LNCAP (cell line): ENCODE results near the gene TBCD.

Experiments
- TF ChIP-seq, protein P1 (sequence below): fragments of 450-650 bp; IDR thresholded peaks from 2 replicates; pipeline ENCODE4 v1.5.1; 2017; ENCODE audit warnings: mild to moderate bottlenecking

The TBCD gene

DNA sequence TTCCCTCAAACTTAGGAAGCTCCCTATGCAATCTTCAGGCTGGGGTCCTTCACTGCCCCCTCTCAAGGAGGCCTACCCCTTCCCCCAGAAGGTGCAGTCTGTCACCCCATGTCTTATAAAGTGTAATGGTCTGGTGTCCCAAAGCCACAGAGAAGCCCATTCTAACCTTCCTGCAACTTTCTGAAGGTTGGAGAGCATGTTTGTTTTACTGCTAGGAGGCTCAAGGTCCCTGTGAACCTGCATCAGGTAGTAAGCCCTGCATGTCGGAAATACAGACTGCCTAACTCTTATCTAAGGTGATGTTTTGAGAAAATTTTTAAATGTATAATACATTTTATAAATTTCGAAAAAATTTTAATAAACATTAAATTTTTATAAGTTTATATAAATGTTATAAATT lies 69.7 kb downstream of the TBCD start:
- TF ChIP-seq, protein P1, sequence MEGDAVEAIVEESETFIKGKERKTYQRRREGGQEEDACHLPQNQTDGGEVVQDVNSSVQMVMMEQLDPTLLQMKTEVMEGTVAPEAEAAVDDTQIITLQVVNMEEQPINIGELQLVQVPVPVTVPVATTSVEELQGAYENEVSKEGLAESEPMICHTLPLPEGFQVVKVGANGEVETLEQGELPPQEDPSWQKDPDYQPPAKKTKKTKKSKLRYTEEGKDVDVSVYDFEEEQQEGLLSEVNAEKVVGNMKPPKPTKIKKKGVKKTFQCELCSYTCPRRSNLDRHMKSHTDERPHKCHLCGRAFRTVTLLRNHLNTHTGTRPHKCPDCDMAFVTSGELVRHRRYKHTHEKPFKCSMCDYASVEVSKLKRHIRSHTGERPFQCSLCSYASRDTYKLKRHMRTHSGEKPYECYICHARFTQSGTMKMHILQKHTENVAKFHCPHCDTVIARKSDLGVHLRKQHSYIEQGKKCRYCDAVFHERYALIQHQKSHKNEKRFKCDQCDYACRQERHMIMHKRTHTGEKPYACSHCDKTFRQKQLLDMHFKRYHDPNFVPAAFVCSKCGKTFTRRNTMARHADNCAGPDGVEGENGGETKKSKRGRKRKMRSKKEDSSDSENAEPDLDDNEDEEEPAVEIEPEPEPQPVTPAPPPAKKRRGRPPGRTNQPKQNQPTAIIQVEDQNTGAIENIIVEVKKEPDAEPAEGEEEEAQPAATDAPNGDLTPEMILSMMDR: no peak

GRCh38 chr17:82822281-82822680 lies 70.4 kb downstream of the TBCD start:
- TF ChIP-seq, protein P1: no peak

- TF ChIP-seq, protein P1: peak; percentile 20; the same call in 1 of the 2 replicates
Observed at GRCh38 chr17:82823004-82823403, 71.1 kb downstream of the TBCD start.

DNA sequence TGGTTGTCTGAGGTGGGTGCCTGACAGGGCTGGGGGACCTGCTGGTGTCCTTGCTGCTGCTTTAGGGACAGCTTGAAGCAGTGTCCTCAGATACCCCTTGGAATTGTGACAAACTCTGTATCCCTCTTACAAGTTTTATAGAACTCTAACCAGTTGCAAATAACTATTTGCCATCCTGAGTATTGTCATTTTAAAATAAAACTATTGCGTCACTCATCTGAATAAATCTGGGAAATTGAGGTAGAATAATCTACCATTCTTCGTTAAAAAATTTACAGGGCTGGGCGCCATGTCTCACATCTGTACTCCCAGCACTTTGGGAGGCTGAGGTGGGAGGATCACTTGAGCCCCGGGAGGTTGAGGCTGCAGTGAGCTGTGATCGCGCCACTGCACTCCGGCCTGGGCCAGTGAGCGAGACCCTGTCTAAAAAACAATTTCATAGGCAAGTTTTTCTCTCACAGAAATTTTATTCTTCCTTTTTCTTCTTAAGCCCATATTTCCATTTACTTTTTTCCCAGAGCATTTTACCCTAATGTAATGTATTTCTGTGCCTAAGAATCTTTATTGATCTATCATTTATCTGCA lies 73.8 kb downstream of the TBCD start:
- TF ChIP-seq, protein P1: no peak

DNA sequence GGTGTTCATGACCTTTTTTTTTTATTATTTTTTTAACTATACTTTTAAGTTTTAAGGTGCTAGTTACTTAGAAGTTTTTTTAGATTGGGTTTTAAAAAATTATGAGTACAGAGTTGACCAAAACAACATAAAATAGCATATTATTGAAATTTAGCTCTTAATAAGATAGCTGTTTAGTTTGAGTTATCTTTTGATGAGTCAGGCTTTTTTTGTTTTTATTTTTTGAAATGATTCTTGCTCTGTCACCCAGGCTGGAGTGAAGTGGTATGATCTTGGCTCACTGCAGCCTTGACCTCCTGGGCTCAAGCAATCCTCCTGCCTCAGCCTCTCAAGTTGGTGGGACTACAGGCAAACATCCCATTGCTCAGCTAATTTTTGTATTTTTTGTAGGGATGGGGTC lies 74.3 kb downstream of the TBCD start:
- TF ChIP-seq, protein P1: no peak

- TF ChIP-seq, protein P1: no peak
Observed at GRCh38 chr17:82826956-82827355, 75.1 kb downstream of the TBCD start.

DNA sequence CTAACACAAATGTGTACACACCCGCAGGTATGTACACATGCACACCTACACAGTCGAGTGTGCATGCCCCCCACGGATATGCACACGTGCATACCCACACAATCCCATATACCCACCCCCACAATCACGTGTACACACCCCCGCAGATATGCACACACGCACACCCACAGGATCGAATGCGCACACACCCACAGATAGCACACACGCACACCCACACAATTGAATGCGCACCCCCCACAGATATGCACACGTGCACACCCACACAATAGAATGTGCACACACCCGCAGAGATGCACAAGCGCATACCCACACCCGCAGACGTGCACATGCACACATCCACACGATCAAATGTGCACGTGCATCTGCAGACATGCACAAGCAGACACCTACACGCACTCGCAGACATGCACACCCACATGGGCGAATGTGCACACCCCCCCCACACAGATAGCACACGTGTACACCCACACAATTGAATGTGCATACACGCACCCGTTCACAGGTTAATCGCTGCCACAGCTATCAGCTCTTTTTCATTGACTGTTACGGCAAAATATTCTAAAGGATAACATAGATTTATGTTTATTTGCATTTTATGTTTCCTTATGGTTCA lies 77.1 kb downstream of the TBCD start:
- TF ChIP-seq, protein P1: no peak
